HepG2 (cell line): ENCODE results near the gene SOAT2.

ENCODE experiments used
- ATF2 ChIP-seq: sonication (generic); formaldehyde crosslinking; IDR thresholded peaks from 2 replicates; pipeline ENCODE4 v1.4.0; 2020; ENCODE audit warnings: missing genetic modification reagents
- CTCF ChIP-seq: sonication (generic); formaldehyde crosslinking; IDR thresholded peaks from 2 replicates; pipeline ENCODE4 v1.5.0; 2020; ENCODE audit warnings: mild to moderate bottlenecking, missing genetic modification reagents, moderate library complexity
- POLR2A ChIP-seq, 2 experiments: IDR thresholded peaks; 2 replicates each; pipeline ENCODE4 v1.6.1; 2011; ENCODE audit warnings: low read depth in 2 of 2, low read length in 2 of 2, mild to moderate bottlenecking in 1 of 2, moderate library complexity in 1 of 2; ENCODE audit not compliant: insufficient read depth in 1 of 2
- ZNF30 ChIP-seq: sonication (generic); formaldehyde crosslinking; IDR thresholded peaks from 2 replicates; pipeline ENCODE4 v1.5.0; 2020; ENCODE audit warnings: mild to moderate bottlenecking, missing genetic modification reagents
- ZNF501 ChIP-seq: sonication (generic); formaldehyde crosslinking; IDR thresholded peaks from 2 replicates; pipeline ENCODE4 v1.5.1; 2020; ENCODE audit warnings: mild to moderate bottlenecking, moderate library complexity, missing genetic modification reagents

GRCh38 chr12:53145383-53146260, 42.3 kb downstream of the SOAT2 start:
- TF ChIP-seq ZNF30 = no peak
- TF ChIP-seq ZNF501 (CRISPR knock-in tag) = no peak
- TF ChIP-seq POLR2A (IDR thresholded peaks at IDR 0.05; ENCODE audit: insufficient read depth in 1 of 2, low read depth in 2 of 2, low read length in 2 of 2) = no peak
- TF ChIP-seq CTCF = no peak
- TF ChIP-seq ATF2 (CRISPR knock-in tag) = peak; percentile 56; the same call in 1 of the 2 replicates
